GM19328 (cell line): Measurements from ENCODE around the gene COCH.
A peak's percentile ranks its signal among the peaks of the same experiment; 100 is the strongest.
"Not testable (repeated sequence)": the region's sequence is repeated elsewhere in the genome, so short reads cannot be mapped to it uniquely, and the experiment has no call there.

ENCODE experiments used
- ATAC-seq: cut with Tn5 transposase; IDR thresholded peaks from one replicate; pipeline ENCODE4 v1.9.1; 2021; ENCODE audit warnings: mild to moderate bottlenecking, moderate library complexity; ENCODE audit not compliant: unreplicated experiment

COCH gene

DNA sequence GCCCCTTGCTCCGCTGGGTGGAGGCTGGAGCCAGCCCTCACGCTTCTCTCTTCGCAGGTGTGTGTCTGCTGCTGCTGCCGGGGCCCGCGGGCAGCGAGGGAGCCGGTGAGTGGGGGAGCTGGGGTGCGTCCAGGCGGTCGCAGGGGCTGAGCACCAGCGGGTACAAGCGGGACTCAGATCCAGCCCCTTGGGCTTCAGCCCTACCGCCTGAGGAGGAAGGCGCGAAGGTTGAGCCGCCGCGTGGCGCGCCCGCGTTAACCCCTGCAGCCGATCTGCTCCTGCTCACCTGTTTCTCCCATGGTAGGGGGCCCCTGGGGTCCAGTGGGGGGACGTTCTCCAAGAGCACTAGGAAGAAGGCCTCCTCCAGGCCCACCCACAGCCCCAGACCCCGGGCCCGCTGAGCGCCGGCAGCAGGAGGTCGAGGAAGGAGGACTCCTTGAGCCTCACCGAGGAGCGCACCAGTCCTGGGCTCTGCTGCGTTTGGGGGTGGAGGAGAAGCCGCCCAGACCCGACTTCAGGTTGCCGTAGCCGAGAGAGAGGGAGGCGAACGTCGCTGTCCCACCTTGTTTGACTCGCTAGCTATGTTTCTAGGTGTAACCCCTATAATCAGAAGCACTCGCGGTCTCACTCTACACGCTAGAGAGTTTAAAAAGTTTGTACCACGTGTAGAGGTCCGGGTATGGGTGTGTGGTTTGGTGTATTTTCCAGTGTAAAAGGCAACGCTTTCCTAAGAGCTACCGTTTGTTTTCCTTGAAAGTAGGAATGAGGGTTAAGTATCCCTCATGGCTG lies 834 bp downstream of the COCH start:
- ATAC-seq, result peak; percentile 26

DNA sequence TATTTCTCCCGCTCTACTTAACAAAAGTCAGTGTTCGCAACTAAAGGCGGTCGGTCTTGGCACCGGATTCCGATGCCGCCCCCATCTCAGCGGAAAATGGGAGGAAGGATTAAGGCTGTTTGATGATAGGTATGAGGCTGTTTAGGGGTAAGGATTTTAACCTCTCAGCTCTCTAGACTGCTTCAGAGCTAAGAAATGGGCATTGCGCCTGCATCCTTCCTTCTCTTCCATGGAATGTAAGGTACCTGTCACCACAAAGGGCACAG lies 1.4 kb downstream of the COCH start:
- ATAC-seq, result no peak

DNA sequence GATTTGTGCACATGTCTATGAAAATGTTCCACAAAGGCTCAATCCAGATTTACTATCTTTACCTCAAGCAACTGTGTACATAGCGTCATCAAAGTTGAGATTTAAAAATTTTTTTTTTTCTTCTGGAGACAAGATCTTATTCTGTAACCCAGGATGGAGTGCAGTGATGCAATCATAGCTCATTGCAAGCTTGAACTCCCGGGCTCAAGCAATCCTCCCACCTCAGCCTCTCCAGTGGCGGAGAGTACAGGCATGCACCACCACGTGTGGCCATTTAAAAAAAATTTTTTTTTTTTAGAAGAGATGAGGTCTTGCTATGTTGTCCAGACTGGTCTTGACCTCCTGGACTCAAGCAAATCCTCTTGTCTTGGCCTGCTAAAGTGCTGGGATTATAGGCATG lies 2.3 kb downstream of the COCH start:
- no peak for ATAC-seq

DNA sequence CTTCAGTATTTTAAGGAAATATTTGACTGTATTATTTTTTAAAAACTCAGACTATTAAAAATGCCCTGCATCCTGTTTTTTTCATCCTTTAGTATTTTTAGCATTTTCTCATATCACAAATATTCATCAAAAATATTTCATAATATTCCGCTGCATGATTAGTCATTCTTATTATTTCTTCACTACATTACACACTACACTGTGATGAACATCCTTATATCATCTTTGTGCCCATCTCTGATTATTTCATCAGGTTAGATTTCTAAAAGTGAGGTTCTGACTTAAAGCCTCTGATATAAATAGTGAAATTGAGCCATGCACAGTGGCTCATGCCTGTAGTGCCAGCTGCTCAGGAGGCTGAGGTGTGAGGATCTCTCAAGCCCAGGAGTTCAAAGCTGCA lies 8.1 kb downstream of the COCH start:
- ATAC-seq, result no peak

DNA sequence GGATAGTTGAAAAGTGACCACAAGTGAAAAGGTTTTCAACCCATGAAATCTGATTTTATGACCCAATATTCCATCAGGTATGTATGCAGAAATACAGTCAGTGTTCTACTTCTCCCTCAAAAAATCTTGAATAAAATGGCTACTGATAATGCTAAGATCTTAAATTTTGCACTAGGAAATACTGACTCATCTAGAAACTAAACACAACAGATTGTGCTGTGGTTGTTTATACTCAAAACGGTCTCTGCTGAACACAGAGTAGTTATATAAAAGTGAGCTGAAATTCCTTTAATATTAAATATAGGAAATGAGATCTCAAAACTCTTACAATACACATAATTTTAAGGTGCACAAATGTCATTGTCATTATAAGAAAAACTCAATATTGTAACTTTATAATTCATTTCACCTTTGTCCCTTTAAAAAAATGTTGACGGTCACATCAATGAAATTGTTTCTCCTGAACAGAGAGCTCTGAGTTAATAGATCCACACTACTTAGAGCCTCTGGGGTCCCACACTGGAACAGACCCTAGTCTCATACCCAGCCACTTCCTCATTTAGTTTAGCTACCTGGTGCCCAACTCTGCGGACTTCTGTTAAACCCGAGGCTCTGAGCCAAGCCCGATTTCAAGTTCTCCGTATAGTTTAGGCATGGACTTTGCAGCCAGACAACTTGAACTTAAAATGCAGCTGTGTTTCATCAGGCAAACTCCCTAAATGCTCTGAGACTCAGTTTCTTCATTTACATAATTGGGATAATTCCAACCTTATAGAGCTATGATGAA lies 9.3 kb downstream of the COCH start:
- no peak for ATAC-seq

DNA sequence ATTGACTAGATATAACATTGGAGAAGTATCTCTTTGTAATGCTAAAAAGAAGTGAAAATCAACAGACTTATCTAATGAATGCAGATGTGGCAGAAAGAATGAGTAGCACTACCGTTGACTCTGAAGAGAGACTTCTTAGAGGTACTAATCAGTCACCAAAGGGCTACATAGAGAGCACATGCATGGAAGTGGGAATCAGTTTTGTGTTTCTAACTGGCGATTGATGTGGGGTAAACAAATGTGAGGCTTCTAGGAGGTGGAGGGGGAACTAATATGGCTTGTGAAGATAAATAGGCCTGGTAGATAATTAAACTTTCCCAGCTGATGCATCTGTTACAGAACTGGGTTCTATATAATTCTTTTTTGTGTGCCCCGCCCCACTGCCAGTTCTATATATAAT lies 10.5 kb downstream of the COCH start:
- no peak for ATAC-seq

DNA sequence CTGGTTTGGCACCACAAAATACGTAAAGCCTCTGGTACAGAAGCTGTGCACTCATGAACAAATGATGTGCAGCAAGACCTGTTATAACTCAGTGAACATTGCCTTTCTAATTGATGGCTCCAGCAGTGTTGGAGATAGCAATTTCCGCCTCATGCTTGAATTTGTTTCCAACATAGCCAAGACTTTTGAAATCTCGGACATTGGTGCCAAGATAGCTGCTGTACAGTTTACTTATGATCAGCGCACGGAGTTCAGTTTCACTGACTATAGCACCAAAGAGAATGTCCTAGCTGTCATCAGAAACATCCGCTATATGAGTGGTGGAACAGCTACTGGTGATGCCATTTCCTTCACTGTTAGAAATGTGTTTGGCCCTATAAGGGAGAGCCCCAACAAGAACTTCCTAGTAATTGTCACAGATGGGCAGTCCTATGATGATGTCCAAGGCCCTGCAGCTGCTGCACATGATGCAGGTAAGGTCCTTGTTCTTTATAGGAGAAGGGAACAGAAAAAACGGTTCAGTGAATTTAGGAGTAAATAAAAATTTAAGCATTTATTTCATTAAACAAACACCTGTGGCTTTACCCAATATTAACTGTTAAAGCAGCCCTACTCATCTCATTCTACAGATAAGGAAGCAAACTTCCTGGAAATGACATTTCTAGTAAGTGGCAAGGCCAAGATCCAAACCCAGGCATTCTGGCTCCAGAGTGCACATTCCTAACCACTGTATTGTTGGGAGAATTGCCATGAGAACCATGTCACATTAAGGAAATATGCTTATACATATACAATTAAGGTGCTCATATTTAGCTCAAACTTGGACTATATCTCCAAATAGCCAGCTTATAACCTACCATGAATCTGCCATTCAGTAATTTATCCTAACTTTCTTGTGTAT lies 11.7 kb downstream of the COCH start:
- no peak for ATAC-seq

DNA sequence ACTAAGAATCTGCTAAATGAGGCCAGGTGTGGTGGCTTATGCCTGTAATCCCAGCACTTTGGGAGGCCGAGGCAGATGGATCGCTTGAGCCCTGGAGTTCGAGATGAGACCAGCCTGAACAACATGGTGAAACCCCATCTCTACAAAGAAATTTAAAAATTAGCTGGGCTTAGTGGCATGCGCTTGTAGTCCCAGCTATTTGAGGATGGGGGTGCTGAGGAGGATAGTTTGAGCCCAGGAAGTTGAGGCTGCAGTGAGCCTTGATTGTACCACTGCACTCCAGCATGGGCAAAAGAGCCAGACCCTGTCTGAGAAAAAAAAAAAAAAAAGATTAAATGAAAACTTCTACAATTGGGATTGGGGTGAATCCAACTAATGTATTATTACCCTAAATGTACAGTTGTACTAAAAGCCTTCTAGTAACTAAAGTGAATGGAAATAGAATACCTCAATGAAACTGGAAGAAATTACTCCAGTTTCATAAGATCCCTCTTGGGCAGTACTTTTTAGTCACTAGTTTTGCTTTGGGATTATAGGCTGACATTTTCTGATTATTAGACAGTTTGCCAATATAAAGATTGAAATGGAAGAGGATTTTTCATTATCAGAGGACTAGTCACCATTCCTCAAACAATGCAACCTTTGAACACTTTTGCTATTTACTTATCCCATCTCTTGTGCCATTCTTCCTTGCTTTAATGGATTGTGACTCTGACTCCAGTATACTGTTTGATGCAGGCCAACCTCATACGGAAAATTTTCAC lies 14.3 kb downstream of the COCH start:
- no peak for ATAC-seq

DNA sequence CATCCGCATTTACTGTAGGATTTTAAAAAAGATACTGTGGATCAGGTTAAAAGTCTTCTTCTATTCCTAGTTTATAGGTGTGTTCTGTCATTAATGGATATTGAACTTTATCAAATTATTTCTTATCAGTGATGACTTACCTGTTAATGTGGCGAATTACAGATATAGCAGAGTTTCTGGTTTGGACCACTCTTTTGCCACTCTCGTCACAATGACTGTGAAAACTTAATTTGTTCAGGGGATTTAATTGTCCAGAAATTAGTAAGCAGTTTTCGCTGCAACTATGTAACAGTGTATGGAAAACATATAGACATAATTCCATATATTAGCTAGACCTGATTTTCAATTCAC lies 14.9 kb downstream of the COCH start:
- ATAC-seq, result no peak

DNA sequence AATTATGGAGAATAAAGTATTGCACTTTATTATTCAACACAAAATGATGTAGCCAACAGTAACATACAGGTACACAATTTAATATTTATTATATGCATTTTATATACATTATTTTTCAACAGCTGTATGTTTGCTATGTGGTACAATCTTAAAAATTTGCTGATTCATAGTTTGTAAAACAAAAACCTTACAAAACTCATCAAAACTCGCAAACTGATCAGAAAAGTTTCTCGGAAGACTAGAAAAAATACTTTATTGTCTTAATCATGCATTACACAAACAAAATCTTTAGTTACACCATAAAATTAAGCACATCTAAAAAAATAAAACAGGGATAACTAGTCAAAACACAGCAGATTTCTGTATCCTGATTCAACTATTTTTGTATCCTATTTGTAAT lies 19.5 kb downstream of the COCH start:
- no peak for ATAC-seq

DNA sequence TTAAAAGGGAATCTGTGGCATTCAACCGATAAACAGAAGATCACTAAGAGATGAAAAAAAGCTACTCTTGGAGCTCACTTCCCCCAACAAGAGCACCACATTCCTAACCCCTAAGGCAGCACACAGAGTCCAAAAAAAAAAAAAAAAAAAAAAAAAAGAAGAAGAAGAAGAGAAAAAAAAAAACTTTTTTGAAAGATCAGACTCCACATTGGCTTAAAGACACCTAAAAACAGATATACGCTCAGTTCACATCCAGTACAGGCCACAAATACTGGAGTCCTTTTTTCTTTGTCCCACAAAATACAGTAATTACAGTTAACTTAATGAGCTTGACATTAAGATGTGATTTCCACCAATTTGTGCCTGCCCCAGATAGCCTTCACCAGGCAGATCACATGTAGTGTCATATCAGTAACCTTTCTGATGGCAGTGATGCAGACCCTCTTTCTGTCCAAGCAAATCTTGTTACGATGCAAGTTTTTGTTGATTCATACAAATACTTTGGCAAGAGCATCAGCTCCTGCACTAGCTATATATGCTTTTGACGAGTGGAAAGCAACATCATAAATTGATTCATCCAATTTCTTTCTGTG lies 20.7 kb downstream of the COCH start:
- no peak for ATAC-seq

DNA sequence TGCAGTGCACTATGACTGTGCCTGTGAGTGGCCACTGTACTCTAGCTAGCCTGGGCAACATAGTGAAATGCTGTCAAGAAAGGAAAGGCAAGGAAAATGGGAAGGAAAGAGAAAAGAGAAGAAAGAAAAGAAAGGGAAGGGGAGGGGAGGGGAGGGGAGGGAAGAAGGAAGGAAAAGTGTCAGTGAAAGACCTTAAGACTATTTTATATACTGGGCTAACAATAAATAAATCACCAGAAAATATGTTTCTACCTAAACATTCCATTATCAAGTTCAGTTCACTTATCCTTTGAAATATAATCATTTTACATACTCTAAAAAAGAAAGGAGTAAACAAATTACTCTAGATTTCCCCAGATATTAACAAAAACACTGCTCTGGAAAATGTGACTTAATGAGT lies 22.1 kb downstream of the COCH start:
- no peak for ATAC-seq

DNA sequence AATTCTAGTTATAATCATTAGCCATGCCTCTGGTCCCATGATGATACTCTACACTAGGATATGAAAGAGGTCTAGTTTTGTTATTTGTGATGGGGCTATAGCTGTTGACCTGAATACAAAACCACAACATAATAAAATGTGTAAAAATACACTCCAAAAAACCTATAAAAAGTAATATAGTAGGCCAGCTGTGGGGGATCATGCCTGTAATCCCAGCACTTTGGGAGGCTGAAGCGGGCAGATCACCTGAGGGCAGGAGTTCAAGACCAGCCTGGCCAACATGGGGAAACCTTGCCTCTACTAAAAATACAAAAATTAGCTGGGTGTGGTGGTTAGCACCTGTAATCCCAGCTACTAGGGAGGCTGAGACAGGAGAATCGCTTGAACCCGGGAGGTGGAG lies 22.8 kb downstream of the COCH start:
- ATAC-seq, result not testable (repeated sequence)

DNA sequence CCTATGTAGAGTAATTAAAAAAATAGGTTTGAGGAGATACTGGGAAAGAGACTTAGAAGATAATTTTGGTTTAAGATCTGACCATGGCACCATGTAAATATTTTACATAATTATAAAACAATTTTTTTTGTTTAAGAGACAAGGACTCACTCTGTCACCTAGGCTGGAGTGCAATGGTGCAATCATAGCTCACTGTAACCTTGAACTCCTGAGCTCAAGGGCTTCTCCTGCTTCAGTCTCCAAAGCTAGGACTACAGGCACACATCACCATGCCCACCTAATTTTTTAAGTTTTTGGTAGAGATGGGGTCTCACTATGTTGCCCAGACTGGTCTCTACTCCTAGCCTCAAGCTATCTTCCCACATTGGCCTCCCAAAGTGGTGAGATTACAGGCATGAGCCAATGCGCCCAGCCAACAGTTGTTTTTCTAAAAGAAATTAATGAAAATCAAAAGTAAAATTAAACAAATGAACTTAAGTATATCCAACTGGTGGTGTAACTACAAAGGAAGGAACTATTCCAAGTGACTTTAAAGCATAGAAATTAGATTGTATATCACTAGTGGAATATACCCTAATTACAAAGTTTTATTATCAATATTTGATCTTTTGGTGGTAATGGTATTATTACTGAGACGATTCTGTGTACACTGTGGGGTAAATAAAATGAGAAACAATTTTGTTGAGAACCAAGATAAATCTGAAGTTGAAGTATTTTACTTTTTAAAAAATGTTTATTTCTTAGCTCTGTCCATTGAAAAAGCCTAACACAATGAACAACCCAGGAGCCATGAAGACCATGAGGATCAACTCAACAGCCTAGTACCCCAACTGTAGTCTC lies 29.1 kb downstream of the COCH start:
- ATAC-seq, result no peak

DNA sequence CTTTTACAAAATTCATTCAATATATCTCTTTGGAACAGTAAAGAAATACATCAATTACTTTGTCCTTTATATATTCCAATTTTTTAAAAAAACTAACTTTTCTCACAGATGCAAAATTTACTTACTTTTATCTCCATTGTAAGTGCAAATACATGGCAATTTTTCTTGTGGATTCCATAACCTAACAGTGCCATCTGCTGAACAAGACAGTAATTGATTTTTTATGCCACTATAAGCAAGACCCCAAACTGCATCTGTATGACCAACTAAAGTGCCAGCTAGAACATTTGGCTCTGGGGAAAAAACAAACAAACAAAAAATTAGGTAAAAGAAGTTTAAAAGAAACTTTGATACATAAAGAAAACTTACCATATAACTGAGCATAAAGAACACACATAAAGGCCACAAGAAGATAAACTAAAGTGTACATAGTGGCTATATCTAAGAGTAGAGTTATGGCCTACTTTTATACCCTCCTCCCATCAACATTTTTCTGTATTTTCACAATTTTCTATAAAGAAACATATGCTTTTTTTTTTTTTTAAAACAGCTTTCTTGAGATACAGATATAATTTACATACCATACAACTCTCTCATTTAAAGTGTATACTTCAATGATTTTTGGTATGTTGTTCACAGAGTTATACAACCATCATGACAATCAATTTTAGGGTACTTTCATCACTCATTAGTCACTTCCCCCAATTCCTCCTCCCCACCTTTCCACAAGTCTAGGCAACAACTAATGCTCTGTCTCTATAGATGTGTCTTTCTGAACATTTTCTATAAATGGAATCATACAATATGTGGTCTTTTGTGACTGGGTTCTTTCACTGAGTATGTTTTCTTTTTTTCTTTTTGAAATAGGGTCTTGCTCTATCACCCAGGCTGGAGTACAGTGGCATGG lies 32.6 kb downstream of the COCH start:
- ATAC-seq, result no peak

DNA sequence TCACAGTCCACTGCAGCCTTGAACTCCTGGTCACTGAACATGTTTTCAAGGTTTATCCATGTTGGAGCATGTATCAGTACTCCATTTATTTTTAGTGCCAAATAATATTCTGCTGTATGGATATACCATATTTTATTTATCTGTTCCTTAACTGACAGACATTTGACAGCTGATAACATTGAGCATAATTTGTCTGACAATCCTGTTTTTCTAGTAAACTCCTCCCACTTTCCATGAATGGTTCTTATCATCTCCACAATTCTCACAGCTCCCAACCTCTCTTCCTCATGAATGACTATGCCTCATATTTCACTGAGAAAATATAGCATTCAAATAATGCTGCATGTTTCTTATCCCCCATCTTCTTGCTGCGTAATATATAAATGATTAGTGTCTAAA lies 33.3 kb downstream of the COCH start:
- ATAC-seq, result no peak

DNA sequence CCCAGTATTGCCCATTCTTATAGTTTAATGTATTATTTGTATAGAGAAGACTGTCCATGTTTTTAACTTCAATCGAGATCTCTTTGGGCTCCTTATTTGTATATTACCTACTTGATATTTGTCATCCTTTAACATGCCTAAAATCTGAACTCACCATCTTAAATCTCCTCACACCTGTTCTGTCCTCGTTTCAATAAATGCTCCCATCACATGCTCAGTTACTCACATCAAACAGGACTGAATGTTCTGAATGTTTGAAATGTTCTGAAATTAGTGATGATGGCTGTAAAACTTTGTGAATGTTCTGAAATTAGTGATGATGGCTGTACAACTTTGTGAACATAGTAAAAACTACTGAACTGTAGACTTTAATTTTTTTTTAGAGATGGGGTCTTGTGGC lies 34.5 kb downstream of the COCH start:
- no peak for ATAC-seq

DNA sequence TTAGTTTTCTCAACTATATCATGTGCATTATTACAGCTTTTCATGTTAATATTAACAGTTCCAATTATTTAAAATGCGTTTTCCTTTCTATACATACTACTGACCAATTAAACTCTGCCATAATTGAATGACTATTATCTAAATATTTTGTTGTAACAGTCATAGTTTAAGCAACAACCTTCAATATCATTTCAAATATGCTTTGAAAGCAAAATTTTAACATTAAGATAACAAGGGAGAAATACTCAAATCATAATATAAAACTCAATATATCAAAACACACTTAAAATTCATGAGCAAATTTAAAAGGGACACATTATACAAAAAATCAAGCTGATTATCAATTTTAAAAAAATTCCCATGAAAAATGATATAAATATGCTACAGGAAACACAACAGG lies 40.5 kb downstream of the COCH start:
- ATAC-seq, result no peak

DNA sequence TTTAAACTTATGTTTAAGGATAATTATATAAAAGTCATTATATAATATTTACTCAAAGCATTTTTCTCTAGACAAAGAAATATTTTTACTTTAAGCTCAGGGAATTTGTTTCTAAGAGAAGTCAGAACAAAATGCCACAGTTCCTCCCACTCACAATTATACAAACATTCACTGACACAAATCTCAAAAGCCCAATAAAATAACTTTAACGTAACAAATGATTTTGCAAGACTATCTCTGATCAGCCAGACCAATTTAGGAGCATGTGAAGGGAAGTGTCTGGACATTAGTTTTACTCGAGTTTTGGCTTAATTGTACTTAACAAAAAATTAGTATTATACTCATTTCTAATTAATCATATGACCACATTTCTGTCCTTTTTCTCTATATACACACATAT lies 41.2 kb downstream of the COCH start:
- no peak for ATAC-seq
